HG03159 (cell line): ENCODE data around the gene UQCC5.

ENCODE experiments used
- ATAC-seq: cut with Tn5 transposase; IDR thresholded peaks from one replicate; pipeline ENCODE4 v1.9.1; 2021; ENCODE audit warnings: mild to moderate bottlenecking, moderate library complexity; ENCODE audit not compliant: unreplicated experiment

UQCC5 gene

GRCh38 chr3:52532838-52533622, 3.4 kb upstream of the UQCC5 start:
- ATAC-seq, result no peak

DNA sequence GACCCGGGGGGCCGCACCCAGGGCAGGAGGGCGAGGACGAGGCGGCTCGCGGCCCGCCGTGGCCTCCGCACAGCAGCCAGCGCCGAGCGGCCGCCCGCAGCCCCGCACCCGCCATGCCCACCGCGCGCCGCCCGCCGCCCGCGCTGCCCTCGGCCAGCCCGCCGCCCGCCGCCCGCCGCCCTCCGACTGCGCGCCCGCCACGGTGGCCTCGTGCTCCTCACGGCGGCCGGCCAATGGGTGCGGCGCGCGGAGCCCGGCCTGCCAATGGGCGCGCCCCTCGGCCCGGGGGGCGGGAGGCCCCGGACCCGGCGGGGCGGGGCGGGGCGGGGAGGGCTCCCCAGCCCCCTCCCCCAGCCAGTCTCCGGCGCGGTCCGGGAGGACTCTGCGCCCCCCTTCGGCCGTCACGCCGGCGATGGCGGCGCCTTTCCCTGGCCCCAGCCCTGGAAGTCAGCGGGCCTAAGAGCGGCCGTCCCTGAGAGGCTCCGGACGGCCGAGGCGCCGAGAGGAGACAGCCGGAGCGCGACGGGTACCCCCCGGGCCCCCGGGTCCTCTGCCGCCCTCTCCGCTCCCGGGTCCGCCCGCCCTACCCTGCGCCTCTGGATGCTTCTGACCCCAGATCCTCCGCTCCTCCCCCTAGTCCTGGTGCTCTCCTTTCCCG, 2.7 kb upstream of the UQCC5 start, which contains the start of gene NT5DC2:
TSS of gene NT5DC2 (minus strand) at position 235 of the 658 bp plus-strand sequence. CDS start at position 115, 120 bp downstream.
- peak; percentile 37 for ATAC-seq

DNA sequence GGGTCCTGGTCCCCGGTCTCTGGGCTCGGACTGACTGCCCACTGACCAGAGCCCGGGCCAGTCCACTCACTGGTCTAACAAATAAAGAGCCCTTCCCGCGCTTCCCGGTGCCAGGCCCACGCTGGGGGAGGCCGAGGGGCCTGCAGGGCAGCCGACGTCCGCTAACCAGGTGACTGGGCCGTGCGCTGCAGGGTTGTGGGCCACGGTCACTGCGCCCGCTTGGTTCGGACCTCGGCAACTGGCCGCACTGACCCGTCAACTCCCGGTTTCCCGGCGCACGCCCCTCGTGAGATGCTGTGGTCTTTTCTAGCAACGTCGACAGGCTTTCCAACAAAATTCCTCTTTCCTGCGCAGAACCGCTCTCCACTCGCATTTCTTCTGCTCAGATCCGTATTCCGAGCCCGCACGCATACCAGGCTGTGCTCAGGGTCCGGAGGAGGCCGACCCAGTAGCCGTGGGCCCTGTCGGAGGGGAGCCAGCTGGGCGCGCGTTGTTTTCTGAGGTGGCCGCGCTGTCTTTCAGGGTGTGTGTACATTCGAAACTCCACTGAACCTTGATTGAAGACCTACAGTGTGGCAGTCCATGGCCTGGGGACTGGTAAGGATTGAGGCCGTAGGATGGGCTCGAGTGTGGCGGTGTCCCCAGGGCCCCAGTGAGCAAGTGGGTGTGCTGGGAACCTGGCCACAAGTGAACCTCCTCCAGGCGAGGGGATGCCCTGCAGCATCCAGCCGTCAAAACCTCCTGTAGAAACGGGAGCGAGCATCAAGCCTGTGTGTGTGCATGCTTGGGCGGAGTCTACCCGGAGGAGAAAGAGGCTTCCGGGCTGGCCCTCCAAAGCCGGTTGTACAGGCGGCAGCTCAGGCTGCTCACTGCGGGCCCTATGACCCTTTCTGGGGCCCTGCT, 1.9 kb upstream of the UQCC5 start:
- ATAC-seq, result no peak

GRCh38 chr3:52535411-52536111, 844 bp upstream of the UQCC5 start:
- ATAC-seq, result no peak

GRCh38 chr3:52536112-52536368, 365 bp upstream of the UQCC5 start:
- ATAC-seq, result no peak

DNA sequence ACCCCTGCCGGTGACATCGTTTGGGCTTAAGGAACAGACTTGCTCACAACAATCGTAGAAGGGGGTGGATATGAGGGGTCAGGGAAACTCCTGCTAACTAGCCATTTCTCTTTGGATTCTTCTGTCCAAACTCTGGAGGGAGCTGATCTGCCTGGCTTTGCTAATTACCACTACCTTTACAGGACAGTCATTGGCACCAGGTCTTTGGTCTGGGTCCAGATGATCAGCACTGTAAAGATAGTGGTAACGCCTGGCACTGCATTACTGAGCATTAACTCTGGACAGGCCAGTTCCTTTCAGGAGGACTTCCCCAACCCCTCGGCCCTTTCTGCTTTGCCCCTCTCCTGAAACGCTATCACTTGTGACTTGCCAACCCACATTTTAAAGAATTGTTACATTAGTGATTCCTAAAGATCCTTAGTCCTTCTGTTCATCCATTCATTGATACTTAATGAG, 788 bp downstream of the UQCC5 start:
- no peak for ATAC-seq

DNA sequence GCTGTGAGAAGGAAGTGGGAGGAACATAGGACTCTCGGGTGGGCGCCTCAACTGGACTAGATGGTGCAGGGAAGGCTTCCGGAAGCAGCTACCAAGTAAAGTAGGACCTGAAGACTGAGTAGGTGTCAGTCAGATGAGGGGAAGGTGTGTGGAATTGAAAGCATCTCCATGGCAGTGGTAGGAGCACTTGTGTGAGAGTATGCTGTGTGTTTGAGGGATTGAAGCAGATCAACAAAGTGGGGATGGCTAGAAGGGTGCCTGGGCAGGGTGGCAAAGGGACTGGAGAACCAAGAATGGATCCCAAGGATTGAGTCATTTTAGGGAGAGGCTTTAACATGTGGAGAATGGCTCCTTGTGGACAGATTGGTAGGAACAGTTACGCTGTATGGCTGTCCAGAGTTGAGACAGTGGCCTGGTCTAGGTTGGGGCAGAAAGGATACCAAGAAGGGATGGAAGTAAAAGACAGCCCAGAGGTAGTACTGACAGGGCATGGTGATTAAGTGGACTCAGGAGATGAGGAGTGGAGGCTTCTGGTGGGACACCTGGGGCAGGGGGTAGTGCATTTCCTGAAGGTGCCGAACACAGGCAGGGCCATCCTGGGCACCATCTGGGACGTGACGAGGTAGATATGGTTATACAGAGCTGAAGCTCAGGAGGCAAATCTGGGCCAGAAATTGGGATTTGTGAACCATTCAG, 1.5 kb downstream of the UQCC5 start:
- ATAC-seq, result no peak

- no peak for ATAC-seq
Observed at GRCh38 chr3:52539010-52539653, 2.7 kb downstream of the UQCC5 start.

GRCh38 chr3:52541050-52541449, 4.6 kb downstream of the UQCC5 start:
- ATAC-seq, result no peak

DNA sequence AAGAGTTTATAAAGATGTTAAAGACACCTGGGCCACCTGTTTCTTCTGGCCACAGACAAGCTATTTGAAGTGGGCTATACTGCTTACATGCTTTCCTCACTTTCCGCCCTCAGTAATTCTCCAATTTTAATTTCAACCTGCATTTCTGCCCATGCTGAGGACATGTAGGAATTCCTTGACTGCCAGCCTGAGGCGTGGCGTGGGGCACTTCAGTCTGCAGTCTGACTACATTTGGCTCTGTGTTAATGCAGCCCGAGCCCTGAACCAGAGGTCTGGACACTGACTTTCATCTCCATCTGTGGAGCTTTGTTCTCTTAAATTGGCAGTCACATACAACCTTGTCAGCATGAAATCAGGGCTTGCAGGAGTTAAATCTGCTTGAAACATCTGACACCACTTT, 8.5 kb downstream of the UQCC5 start:
- ATAC-seq, result no peak

DNA sequence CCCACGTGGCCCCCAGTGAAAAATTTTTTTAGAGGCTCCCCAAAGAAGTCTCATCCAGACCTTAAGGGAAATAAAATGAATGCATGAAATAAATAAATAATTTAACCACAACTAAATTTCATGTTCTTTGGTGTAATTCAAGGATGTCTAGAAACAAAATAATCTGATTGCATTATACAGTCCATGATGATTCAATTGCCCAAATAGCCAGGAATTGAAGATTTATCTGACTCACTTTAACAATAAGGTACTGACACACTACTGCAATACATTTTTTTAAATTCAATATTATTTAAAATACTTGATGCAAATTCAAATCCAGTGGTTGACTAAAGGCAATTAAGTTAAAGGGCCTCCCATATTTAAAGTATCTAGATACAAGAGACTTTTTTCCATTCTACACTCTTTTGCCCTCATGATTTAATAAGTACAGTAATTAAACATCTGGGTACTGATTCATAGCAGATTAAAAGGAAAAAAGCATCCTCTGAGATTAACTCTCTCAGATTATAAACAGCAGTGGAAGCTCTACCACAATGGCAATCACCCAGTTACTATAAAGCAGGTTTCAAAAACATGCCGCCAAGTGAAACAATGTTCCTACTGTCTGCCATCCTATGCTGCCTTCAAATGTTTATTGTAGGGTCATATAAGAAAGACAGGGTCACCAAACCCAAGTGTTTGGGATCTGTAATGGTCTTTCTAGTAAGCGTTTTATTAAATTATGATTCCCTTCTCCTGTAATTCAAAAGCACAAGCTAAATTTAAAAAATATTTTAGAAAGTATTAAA, 9.9 kb downstream of the UQCC5 start:
- ATAC-seq, result no peak

DNA sequence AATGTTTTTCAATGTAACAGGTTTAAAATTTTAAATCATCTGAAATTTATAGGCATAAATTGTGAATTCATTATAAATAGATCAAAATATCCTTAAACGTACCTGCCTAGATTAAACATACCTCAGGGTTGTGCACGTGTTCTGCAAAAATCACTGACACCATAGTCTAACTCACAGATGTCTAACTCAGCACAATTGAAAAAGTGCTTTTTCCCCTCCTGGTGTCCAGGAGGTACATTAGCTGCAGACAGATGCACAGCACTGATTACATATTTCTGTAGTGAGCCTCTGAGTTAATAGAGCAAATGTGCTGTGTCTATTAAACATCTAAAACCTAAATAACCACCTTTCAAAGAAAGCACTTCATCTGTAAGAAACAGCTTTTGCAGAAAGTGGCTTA, 10.7 kb downstream of the UQCC5 start:
- no peak for ATAC-seq

DNA sequence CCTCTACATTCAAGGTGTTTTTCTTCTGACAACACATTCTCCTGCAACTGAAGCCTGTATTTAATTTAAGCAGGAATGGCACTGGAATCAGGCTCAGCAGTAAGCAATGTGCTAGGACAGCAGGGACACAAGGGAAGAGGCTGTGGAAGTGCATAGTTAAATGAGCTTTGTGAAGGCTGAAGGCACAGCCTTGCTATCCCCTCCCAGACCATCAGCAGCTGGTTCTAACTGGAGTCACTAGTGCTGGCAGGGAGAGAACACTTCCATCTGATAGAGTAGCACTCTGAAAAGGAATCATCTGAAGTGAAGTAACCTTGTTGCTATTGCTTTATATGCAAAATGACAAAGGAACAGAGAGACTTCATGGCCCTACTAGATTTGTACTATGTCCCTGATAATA, 14.7 kb downstream of the UQCC5 start:
- no peak for ATAC-seq

GRCh38 chr3:52552089-52552488, 15.7 kb downstream of the UQCC5 start:
- ATAC-seq, result no peak

GRCh38 chr3:52554026-52554755, 17.8 kb downstream of the UQCC5 start:
- ATAC-seq, result no peak

- ATAC-seq, result no peak
Observed at GRCh38 chr3:52555056-52555455, 18.7 kb downstream of the UQCC5 start.

DNA sequence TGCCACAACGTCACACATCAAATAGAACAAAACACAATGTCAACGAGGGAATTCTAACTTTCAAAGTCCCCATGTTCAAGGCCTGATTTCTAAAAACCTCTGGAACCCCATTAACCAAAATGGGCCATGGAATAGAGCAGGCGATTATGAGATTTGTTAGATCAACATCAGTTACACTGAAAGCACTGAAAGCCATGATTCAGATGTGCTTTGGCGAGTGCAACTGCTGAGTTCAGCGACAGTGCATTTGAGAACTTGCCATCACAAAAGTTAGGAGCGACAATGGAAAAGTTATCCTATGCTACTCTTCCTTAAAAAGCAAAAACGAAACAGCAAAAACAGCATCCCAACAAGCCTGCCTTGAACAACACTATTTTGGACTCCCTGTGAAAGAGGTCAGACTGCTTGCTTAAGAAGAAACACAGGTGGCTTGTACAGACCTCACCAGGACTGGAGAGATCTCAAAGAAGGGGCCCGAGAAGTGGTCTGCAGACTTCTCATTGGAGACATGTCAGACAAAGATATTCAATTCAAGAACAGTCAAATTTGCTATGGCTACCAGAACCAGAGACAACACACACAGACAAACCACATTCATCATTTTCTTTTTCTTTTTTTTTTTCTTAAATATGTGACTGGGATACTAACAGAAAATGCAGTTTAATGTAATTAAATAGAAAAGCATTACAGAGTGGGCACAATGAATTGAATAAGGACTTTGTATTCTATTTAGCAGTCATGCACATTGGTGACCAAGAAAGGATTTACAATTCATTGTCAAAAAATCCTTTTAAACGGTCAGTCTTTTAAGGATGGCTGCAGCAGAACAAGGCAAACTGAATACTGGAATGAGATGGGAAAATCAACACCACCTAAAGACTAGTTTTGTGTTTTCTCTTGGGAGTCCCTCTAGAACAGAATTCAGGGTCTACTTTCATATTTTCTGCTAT, 20.9 kb downstream of the UQCC5 start:
- ATAC-seq, result no peak
